ENCODE measurements around the gene UNC5A. TPM values are rescaled to one million over a fixed set of nuclear protein-coding genes. Genes with fewer than 3 reads are reported as not detected.

The UNC5A gene
- total RNA-seq, 1 donor from 2014 or later: not detected

- H3K27me3 Mint-ChIP-seq: no peaks in the 10 kb centered on the region
- H3K9me3 Mint-ChIP-seq: no peaks in the 10 kb centered on the region
- no peak overlapping the region for H3K27ac Mint-ChIP-seq
- TF ChIP-seq CTCF (IDR thresholded peaks at IDR 0.05): no peak
- no peak for DNase-seq
- H3K4me1 Mint-ChIP-seq: peaks cover 8% of the 10 kb centered on the region
- peaks cover 59% of the 10 kb centered on the region for H3K36me3 Mint-ChIP-seq (ENCODE audit: low read depth)
- ChIA-PET POLR2A (no interaction called here), CTCF (no interaction called here)
- no peak overlapping the region for H3K4me3 Mint-ChIP-seq
- ATAC-seq (ENCODE audit: low read depth): no peak
- intact Hi-C loops (cut with micrococcal nuclease): no loop called here
Measured at GRCh38 chr5:176904276-176904675, 93.9 kb downstream of the UNC5A start.

DNA sequence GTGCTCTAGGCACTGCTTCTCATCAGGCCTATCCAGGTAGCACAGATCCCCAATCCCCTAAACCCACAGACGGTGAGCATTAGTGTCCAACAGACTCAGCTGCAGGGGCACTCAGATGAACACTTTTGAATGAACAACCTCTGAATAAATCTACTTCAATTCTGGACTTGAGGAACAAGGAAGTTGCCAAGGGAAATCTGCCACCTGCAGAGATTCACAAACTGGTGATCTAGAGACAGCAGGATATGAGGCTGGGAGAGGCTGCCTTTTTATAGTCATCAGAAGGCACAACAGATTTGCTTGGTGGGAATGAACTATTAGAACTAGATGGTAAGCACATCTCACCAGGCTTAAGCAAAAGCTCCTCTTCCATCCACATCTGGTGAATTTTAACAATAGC is 95.8 kb downstream of the UNC5A start:
- ATAC-seq (ENCODE audit: low read depth) (no peak), DNase-seq (no peak)
- intact Hi-C loops (cut with micrococcal nuclease): no loop called here
- no peaks in the 10 kb centered on the region for H3K9me3 Mint-ChIP-seq
- no peak for TF ChIP-seq CTCF (IDR thresholded peaks at IDR 0.05)
- POLR2A ChIA-PET: no interaction called here
- CTCF ChIA-PET: no interaction called here
- no peak overlapping the region for H3K27ac Mint-ChIP-seq
- no peak overlapping the region for H3K4me3 Mint-ChIP-seq
- H3K36me3 Mint-ChIP-seq (ENCODE audit: low read depth): peaks cover 77% of the 10 kb centered on the region
- H3K4me1 Mint-ChIP-seq: peaks cover 2% of the 10 kb centered on the region
- no peaks in the 10 kb centered on the region for H3K27me3 Mint-ChIP-seq

- H3K4me1 Mint-ChIP-seq: peaks cover under 1% of the 10 kb centered on the region
- ChIA-PET POLR2A (no interaction called here), CTCF (no interaction called here)
- no peak overlapping the region for H3K4me3 Mint-ChIP-seq
- H3K27me3 Mint-ChIP-seq: no peaks in the 10 kb centered on the region
- H3K27ac Mint-ChIP-seq: no peak overlapping the region
- peaks cover 82% of the 10 kb centered on the region for H3K36me3 Mint-ChIP-seq (ENCODE audit: low read depth)
- no peak for TF ChIP-seq CTCF (IDR thresholded peaks at IDR 0.05)
- ATAC-seq (ENCODE audit: low read depth) (no peak), DNase-seq (no peak)
- intact Hi-C loops (cut with micrococcal nuclease): no loop called here
- no peaks in the 10 kb centered on the region for H3K9me3 Mint-ChIP-seq
Measured at GRCh38 chr5:176906796-176907195, 96.4 kb downstream of the UNC5A start.

GRCh38 chr5:176908675-176909368 is 98.5 kb downstream of the UNC5A start:
- peaks cover 84% of the 10 kb centered on the region for H3K36me3 Mint-ChIP-seq (ENCODE audit: low read depth)
- no peak overlapping the region for H3K27ac Mint-ChIP-seq
- intact Hi-C loops (cut with micrococcal nuclease): no loop called here
- H3K27me3 Mint-ChIP-seq: no peaks in the 10 kb centered on the region
- ChIA-PET CTCF (no interaction called here), POLR2A (no interaction called here)
- H3K9me3 Mint-ChIP-seq: no peaks in the 10 kb centered on the region
- H3K4me3 Mint-ChIP-seq: no peak overlapping the region
- no peak for ATAC-seq (ENCODE audit: low read depth)
- no peak for DNase-seq
- H3K4me1 Mint-ChIP-seq: no peaks in the 10 kb centered on the region
- no peak for TF ChIP-seq CTCF (IDR thresholded peaks at IDR 0.05)

DNA sequence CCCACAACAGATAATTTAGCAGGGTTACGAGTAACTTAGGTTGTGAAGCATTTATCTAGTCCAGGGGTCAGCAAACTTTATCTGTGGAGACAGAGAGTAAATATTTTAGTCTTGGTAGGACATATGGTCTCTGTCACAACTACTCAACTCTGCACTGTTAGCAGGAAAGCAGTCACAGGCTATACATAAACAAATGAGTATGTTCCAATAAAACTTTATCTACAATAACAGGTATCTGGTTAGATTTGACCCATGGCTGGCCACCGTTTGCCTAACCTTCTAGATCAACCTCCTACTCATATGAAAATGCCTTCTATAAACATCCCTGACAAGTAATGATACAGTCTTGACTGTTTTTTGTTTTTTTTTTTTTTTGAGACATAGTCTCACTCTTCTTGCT is 101.8 kb downstream of the UNC5A start:
- Mint-ChIP-seq H3K9me3 (no peaks in the 10 kb centered on the region), H3K4me1 (no peaks in the 10 kb centered on the region), H3K27ac (no peak overlapping the region), H3K4me3 (no peak overlapping the region), H3K36me3 (ENCODE audit: low read depth) (peaks cover 79% of the 10 kb centered on the region), H3K27me3 (no peaks in the 10 kb centered on the region)
- no peak for DNase-seq
- TF ChIP-seq CTCF (IDR thresholded peaks at IDR 0.05): no peak
- POLR2A ChIA-PET: no interaction called here
- no peak for ATAC-seq (ENCODE audit: low read depth)
- intact Hi-C loops (cut with micrococcal nuclease): no loop called here
- CTCF ChIA-PET: no interaction called here

All from activated B cell treated with CpG ODN at 0.5 μM for 24 hours (primary cell).